GM12891 (cell line): Measurements from ENCODE around the gene SAMD10.

Experiments used
- PAX5 ChIP-seq: IDR thresholded peaks from 2 replicates; pipeline ENCODE4 v1.6.1; 2011; ENCODE audit warnings: low read length, moderate library complexity, mild to moderate bottlenecking; ENCODE audit not compliant: insufficient read depth, severe bottlenecking
- POLR2A ChIP-seq: IDR thresholded peaks from 2 replicates; pipeline ENCODE4 v1.6.1; 2011; ENCODE audit warnings: low read depth, low read length, control low read depth
- POLR2AphosphoS5 ChIP-seq: IDR thresholded peaks from 2 replicates; pipeline ENCODE4 v1.6.1; 2011; ENCODE audit warnings: low read depth, low read length, control low read depth
- POU2F2 ChIP-seq: IDR thresholded peaks from 2 replicates; pipeline ENCODE4 v1.6.1; 2011; ENCODE audit warnings: low read depth, mild to moderate bottlenecking, control low read depth, low read length, moderate library complexity
- SPI1 ChIP-seq: IDR thresholded peaks from 2 replicates; pipeline ENCODE4 v1.6.1; 2011; ENCODE audit warnings: low read depth, low read length, control low read depth
- TAF1 ChIP-seq: IDR thresholded peaks from 2 replicates; pipeline ENCODE4 v1.6.1; 2011; ENCODE audit warnings: low read depth, low read length, control low read depth

DNA sequence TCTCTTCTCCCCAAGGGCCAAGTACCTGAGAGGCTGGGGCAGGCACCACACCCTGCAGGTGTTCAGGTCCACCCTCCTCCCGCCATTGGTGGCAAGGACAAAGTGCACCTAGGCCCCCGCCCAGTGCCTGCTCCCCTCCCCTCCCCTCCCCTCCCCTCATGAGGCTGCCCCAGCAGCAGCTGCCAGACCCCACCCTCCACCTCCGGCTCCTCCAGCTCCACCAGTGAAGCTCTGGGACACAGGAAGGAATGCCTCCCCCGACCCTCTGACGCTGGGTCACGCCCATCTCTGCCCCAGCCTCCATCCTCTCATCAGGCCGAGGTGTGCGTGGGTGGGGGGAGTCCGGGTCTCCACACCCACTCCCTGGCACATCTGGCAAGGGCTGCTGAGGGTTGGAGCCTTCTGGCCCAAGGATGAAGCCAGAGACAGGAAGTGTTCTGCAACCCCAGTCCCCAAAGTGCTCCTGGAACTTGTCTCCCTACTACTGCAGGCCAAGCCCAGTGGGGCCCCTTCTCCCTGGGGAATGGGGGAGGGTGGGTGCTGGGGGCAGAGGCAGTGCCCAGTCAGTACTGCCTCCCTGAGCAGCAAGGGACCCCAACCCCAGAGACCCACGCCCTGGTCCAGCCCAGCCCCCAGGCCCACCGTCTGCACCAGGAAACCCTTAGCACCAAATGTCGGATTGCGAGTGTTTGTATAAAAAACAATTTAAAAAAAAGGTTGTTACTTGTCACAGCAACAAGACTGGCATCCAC is 21.6 kb downstream of the SAMD10 start:
- no peak for TF ChIP-seq POLR2A
- TF ChIP-seq PAX5 = no peak
- TF ChIP-seq POLR2AphosphoS5 = no peak
- no peak for TF ChIP-seq SPI1
- TF ChIP-seq TAF1 = no peak
- TF ChIP-seq POU2F2 = no peak
